ENCODE measurements around the gene PRKCA. TPM values are rescaled to one million over a fixed set of nuclear protein-coding genes. Genes with fewer than 3 reads are reported as not detected.

The PRKCA gene
- total and polyA plus RNA-seq, 9 of the 15 experiments (the other 6 are each of a cell fraction or from before 2014, with no cell fraction given), result 3.2 to 33.0 (median 17.8) TPM

GRCh38 chr17:66839616-66840015 lies 537.2 kb downstream of the PRKCA start:
- no peak overlapping the region for H3K4me2 ChIP-seq (ENCODE audit: insufficient read depth, low read length)
- H3K9ac ChIP-seq (ENCODE audit: insufficient read depth in 1 of 2, low read depth in 2 of 2, low read length in 2 of 2), result no peak overlapping the region
- peaks cover 19% of the 10 kb centered on the region for H4K20me1 ChIP-seq (replicated peaks; ENCODE audit: control insufficient read depth, insufficient read depth, low read length)
- H3K36me3 ChIP-seq (ENCODE audit: control insufficient read depth, insufficient read depth, low read length), result no peaks in the 10 kb centered on the region
- ATAC-seq, result no peak
- intact Hi-C loops (cut with micrococcal nuclease) (no loop called here), in situ Hi-C loops (cut with MboI) (no loop called here)
- no peak for TF ChIP-seq CBFA2T2 (conservative IDR thresholded peaks at IDR 0.05)
- TF ChIP-seq CEBPZ (IDR thresholded peaks at IDR 0.05; ENCODE audit: borderline replicate concordance, low read depth, low read length), result no peak
- TF ChIP-seq NCOA1 (IDR thresholded peaks at IDR 0.05; ENCODE audit: low read depth), result no peak
- TF ChIP-seq XRCC5 (IDR thresholded peaks at IDR 0.05; ENCODE audit: low read depth, low read length), result no peak
- TF ChIP-seq PCBP2 (IDR thresholded peaks at IDR 0.05; ENCODE audit: low read depth, low read length, poor library complexity, severe bottlenecking), result no peak
- H2AFZ ChIP-seq (ENCODE audit: low read depth, low read length), result no peak overlapping the region
- H3K4me1 ChIP-seq (replicated peaks in 1 of 2; ENCODE audit: control insufficient read depth in 2 of 2, insufficient read depth in 2 of 2, low read length in 2 of 2), result peaks cover 0 to 8% of the 10 kb centered on the region in 2 experiments; a peak in 2 of 5 replicates
- no peak for FAIRE-seq
- H3K27ac ChIP-seq (ENCODE audit: extremely low read depth, low read depth, low read length), result no peak overlapping the region
- peaks cover 18 to 56% of the 10 kb centered on the region in 2 experiments for H3K27me3 ChIP-seq (ENCODE audit: control insufficient read depth in 2 of 2, insufficient read depth in 2 of 2, low read length in 2 of 2)
- no peak for DNase-seq (ENCODE audit: extremely low read depth in 1 of 4, low spot score in 3 of 4)
- H3K4me3 ChIP-seq, result no peak overlapping the region
- CTCF ChIA-PET (ENCODE audit: low intra/inter-chr PET ratio), result no interaction called here
- H3K9me1 ChIP-seq (ENCODE audit: control insufficient read depth, insufficient read depth, low read length), result no peaks in the 10 kb centered on the region
- no peaks in the 10 kb centered on the region for H3K79me2 ChIP-seq (ENCODE audit: control insufficient read depth, insufficient read depth, low read length)
- POLR2A ChIA-PET, result no interaction called here
- 38% methylated on average over 9 of the region's 9 CpGs for WGBS (ENCODE audit: insufficient coverage, low coverage, missing lambda C conversion rate)
- no TSS peak for BruUV-seq (replicated peaks)
- no peaks in the 10 kb centered on the region for H3K9me3 ChIP-seq (replicated peaks; ENCODE audit: control insufficient read depth, insufficient read depth, low read depth, low read length)

All from K562 (cell line).